ENCODE measurements around the gene SULF2. TPM values are rescaled to one million over a fixed set of nuclear protein-coding genes. Genes with fewer than 3 reads are reported as not detected.

The SULF2 gene
- total RNA-seq, 1 experiment from 2014 or later = 13.0 TPM

DNA sequence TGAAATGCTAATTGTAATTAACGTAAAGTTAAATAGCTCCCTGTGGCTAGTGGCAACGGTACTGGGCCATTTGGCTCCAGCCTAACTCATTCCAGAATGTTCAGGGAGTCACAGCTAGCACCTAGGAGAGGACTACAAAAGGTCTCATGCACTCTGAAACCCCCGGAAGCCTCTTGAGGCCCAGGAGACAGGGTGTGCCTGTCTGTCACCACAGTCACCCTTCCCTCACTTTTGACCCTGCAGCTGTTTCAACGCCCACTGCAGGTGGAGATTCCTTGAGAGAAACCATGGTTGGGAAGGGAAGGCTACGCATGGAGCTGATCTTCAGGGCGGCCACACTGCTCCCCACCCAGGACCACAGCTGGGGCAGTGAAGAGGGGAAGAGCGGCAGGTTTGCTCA, 58.6 kb downstream of the SULF2 start:
- Histone ChIP-seq H3K9me3 (ENCODE audit: control insufficient read depth in 1 of 2, insufficient read depth in 1 of 2, low read depth in 1 of 2, low read length in 2 of 2) (no peaks in the 10 kb centered on the region), H3K9ac (ENCODE audit: low read length) (no peak overlapping the region), H3K4me3 (replicated peaks in 1 of 2; ENCODE audit: low read depth in 1 of 2, low read length in 2 of 2) (no peak overlapping the region), H4K20me1 (ENCODE audit: insufficient read depth) (no peaks in the 10 kb centered on the region), H3K79me2 (ENCODE audit: insufficient read depth, low read length) (no peaks in the 10 kb centered on the region), H3K27ac (ENCODE audit: low read depth, low read length) (no peak overlapping the region), H3K36me3 (ENCODE audit: control insufficient read depth in 1 of 2, insufficient read depth in 2 of 2, low read length in 2 of 2) (no peaks in the 10 kb centered on the region), H2AFZ (ENCODE audit: low read depth, low read length, poor library complexity, severe bottlenecking) (no peak overlapping the region), H3K4me2 (ENCODE audit: low read length) (no peak overlapping the region), H3K4me1 (ENCODE audit: control insufficient read depth in 1 of 2, insufficient read depth in 2 of 2, low read length in 2 of 2) (peaks cover 0 to 10% of the 10 kb centered on the region in 2 experiments; a peak in 2 of 4 replicates), H3K27me3 (ENCODE audit: insufficient read depth, low read length) (no peaks in the 10 kb centered on the region), H3K9me2 (ENCODE audit: insufficient read depth) (no peaks in the 10 kb centered on the region)
- no peak for DNase-seq (ENCODE audit: low read depth, low spot score)
- no peak for ATAC-seq
- POLR2A ChIA-PET = no interaction called here
- no TSS peak for BruUV-seq (replicated peaks)
- intact Hi-C loops (cut with micrococcal nuclease) = no loop called here
- CTCF ChIA-PET = no interaction called here
- RAD21 ChIA-PET (ENCODE audit: low non-redundant PET in 1 of 2, low total read pairs in 2 of 2, uncharacterized antibody in 2 of 2, unreplicated experiment in 2 of 2) = no interaction called here
- no peak for TF ChIP-seq EGR1 (IDR thresholded peaks at IDR 0.05; ENCODE audit: low read depth)
- TF ChIP-seq POLR2A (IDR thresholded peaks at IDR 0.05; ENCODE audit: borderline replicate concordance, extremely low read depth, insufficient read depth, insufficient read length) = no peak
- no peak for TF ChIP-seq ELF1 (IDR thresholded peaks at IDR 0.05; ENCODE audit: borderline replicate concordance, low read depth)
- TF ChIP-seq, protein P1, sequence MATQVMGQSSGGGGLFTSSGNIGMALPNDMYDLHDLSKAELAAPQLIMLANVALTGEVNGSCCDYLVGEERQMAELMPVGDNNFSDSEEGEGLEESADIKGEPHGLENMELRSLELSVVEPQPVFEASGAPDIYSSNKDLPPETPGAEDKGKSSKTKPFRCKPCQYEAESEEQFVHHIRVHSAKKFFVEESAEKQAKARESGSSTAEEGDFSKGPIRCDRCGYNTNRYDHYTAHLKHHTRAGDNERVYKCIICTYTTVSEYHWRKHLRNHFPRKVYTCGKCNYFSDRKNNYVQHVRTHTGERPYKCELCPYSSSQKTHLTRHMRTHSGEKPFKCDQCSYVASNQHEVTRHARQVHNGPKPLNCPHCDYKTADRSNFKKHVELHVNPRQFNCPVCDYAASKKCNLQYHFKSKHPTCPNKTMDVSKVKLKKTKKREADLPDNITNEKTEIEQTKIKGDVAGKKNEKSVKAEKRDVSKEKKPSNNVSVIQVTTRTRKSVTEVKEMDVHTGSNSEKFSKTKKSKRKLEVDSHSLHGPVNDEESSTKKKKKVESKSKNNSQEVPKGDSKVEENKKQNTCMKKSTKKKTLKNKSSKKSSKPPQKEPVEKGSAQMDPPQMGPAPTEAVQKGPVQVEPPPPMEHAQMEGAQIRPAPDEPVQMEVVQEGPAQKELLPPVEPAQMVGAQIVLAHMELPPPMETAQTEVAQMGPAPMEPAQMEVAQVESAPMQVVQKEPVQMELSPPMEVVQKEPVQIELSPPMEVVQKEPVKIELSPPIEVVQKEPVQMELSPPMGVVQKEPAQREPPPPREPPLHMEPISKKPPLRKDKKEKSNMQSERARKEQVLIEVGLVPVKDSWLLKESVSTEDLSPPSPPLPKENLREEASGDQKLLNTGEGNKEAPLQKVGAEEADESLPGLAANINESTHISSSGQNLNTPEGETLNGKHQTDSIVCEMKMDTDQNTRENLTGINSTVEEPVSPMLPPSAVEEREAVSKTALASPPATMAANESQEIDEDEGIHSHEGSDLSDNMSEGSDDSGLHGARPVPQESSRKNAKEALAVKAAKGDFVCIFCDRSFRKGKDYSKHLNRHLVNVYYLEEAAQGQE (IDR thresholded peaks at IDR 0.05; ENCODE audit: low read depth) = no peak
- TF ChIP-seq, protein P2, sequence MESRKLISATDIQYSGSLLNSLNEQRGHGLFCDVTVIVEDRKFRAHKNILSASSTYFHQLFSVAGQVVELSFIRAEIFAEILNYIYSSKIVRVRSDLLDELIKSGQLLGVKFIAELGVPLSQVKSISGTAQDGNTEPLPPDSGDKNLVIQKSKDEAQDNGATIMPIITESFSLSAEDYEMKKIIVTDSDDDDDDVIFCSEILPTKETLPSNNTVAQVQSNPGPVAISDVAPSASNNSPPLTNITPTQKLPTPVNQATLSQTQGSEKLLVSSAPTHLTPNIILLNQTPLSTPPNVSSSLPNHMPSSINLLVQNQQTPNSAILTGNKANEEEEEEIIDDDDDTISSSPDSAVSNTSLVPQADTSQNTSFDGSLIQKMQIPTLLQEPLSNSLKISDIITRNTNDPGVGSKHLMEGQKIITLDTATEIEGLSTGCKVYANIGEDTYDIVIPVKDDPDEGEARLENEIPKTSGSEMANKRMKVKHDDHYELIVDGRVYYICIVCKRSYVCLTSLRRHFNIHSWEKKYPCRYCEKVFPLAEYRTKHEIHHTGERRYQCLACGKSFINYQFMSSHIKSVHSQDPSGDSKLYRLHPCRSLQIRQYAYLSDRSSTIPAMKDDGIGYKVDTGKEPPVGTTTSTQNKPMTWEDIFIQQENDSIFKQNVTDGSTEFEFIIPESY (IDR thresholded peaks at IDR 0.05; ENCODE audit: extremely low read depth, insufficient replicate concordance, low read length) = no peak
- no peak for TF ChIP-seq EZH2 (IDR thresholded peaks at IDR 0.05)
- TF ChIP-seq, protein P3, sequence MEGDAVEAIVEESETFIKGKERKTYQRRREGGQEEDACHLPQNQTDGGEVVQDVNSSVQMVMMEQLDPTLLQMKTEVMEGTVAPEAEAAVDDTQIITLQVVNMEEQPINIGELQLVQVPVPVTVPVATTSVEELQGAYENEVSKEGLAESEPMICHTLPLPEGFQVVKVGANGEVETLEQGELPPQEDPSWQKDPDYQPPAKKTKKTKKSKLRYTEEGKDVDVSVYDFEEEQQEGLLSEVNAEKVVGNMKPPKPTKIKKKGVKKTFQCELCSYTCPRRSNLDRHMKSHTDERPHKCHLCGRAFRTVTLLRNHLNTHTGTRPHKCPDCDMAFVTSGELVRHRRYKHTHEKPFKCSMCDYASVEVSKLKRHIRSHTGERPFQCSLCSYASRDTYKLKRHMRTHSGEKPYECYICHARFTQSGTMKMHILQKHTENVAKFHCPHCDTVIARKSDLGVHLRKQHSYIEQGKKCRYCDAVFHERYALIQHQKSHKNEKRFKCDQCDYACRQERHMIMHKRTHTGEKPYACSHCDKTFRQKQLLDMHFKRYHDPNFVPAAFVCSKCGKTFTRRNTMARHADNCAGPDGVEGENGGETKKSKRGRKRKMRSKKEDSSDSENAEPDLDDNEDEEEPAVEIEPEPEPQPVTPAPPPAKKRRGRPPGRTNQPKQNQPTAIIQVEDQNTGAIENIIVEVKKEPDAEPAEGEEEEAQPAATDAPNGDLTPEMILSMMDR (IDR thresholded peaks at IDR 0.05 in 2 of 3, conservative IDR thresholded peaks at IDR 0.05 in 1 of 3; ENCODE audit: borderline replicate concordance in 1 of 3, insufficient read depth in 1 of 3, low read depth in 2 of 3, low read length in 2 of 3) = no peak
- TF ChIP-seq EZH2phosphoT487 (IDR thresholded peaks at IDR 0.05; ENCODE audit: borderline replicate concordance) = no peak
- no peak for TF ChIP-seq RAD21 (IDR thresholded peaks at IDR 0.05; ENCODE audit: low read depth)
- TF ChIP-seq YY1 (IDR thresholded peaks at IDR 0.05; ENCODE audit: extremely low read depth, insufficient replicate concordance, low read depth, low read length) = no peak
- no peak for TF ChIP-seq POLR2AphosphoS5 (IDR thresholded peaks at IDR 0.05; ENCODE audit: low read depth, low read length)
- no peak for TF ChIP-seq SIN3A (IDR thresholded peaks at IDR 0.05; ENCODE audit: low read depth)
- TF ChIP-seq, protein P4, sequence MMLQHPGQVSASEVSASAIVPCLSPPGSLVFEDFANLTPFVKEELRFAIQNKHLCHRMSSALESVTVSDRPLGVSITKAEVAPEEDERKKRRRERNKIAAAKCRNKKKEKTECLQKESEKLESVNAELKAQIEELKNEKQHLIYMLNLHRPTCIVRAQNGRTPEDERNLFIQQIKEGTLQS (IDR thresholded peaks at IDR 0.05) = no peak
- TF ChIP-seq ZFX (IDR thresholded peaks at IDR 0.05) = no peak
- TF ChIP-seq, protein P5, sequence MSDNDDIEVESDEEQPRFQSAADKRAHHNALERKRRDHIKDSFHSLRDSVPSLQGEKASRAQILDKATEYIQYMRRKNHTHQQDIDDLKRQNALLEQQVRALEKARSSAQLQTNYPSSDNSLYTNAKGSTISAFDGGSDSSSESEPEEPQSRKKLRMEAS (IDR thresholded peaks at IDR 0.05) = no peak
- TF ChIP-seq SRF (IDR thresholded peaks at IDR 0.05; ENCODE audit: low read depth) = no peak
